ENCODE data around the gene TECPR2. TPM values are rescaled to one million over a fixed set of nuclear protein-coding genes. Genes with fewer than 3 reads are reported as not detected.

The TECPR2 gene
- total RNA-seq, 1 experiment from 2014 or later: 11.2 TPM

DNA sequence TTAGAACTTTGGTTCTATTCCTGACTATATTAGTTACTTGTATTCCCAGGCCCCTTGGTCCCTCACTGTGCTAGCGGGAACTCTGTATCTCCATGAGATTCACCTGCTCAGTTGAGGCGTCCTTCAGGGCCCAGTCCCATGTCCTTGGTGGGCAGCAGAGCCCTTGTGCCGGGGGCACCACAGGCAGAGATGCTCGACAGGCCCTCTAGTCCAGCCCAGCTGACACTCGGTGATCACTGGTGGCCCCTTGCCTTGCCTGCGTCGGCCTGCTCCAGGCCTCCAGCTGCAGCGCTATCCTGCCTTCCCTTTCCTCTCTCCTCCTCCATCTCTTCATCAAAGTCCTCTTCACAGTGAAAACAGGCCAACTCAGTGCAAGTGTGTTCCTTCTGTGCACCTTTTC lies 76.8 kb downstream of the TECPR2 start:
- DNase-seq: no peak
- H3K27me3 ChIP-seq (ENCODE audit: control insufficient read depth, insufficient read depth, low read length): no peaks in the 10 kb centered on the region
- H3K36me3 ChIP-seq (replicated peaks; ENCODE audit: control insufficient read depth, insufficient read depth, low read length): peaks cover 7% of the 10 kb centered on the region
- H3K4me3 ChIP-seq (ENCODE audit: insufficient read depth, low read depth, low read length): no peak overlapping the region

GRCh38 chr14:102440392-102440791 lies 77.7 kb downstream of the TECPR2 start:
- H3K4me3 ChIP-seq (ENCODE audit: insufficient read depth, low read depth, low read length): no peak overlapping the region
- H3K36me3 ChIP-seq (replicated peaks; ENCODE audit: control insufficient read depth, insufficient read depth, low read length): peaks cover 6% of the 10 kb centered on the region
- H3K27me3 ChIP-seq (ENCODE audit: control insufficient read depth, insufficient read depth, low read length): no peaks in the 10 kb centered on the region
- no peak for DNase-seq

DNA sequence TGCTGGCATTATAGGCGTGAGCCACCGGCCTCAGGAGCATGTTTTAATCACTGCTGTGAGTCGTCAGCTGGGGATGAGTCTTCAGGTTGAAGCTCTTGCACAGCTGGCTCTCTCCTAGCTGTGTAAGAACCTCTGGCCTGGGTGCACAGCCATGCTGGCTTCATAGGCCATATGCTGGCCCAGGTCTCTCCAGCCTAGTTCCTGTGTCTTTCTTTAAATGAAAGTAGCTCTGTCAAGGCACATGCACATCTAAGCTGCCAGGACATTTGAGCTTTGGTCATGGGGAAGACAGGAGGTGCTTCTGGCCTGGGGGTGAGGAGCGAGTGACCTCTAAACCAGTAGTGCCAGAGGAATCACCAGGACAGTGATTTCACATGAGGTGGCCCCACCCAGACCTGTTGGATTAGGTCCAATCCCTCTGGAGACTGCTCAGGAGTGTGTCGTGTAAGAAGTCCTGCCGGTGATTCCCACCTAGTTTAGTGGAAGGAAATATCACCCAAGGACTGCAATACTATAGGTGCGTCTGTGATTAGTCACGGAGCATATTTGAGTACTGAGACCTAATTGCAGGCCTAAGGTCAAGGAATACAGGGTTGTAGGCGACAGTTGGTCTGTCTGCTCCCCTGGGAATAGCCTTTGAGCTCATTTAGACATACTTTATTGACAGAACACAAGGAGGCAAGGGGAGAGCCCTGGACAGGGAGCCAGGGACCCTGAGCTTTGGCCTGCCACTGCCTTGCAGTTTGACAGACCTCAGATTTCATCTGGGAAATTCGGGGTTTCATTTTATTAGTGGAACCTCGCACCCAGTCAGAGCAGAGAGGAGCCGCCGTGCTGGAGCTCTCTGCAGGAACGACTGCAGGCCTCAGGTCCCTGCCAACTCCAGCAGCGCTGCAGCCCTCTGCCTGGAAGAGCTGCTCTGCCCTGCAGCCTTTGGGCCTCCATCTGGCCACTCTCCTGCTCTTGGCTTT lies 79.8 kb downstream of the TECPR2 start:
- Histone ChIP-seq H3K27me3 (ENCODE audit: control insufficient read depth, insufficient read depth, low read length) (no peaks in the 10 kb centered on the region), H3K36me3 (replicated peaks; ENCODE audit: control insufficient read depth, insufficient read depth, low read length) (peaks cover 6% of the 10 kb centered on the region), H3K4me3 (ENCODE audit: insufficient read depth, low read depth, low read length) (no peak overlapping the region)
- DNase-seq: no peak

DNA sequence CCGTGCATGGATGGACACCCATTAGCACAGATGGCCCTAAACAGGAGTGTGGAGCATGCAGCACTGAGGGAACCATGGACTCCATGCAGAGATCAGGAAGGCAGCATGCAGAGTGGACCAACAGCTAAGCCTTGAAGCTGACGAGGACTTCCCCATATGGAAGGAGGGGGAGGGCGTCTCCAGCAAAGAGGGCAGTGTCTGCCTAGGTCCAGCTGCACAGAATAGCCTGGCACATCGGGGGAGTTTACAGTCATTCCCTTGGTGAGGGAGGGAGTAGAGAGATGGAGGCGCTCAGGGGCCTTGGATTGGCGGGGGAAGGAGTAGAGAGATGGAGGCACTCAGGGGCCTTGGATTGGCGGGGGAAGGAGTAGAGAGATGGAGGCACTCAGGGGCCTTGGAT lies 82.3 kb downstream of the TECPR2 start:
- Histone ChIP-seq H3K27me3 (ENCODE audit: control insufficient read depth, insufficient read depth, low read length) (no peaks in the 10 kb centered on the region), H3K4me3 (ENCODE audit: insufficient read depth, low read depth, low read length) (no peak overlapping the region), H3K36me3 (replicated peaks; ENCODE audit: control insufficient read depth, insufficient read depth, low read length) (peaks cover 7% of the 10 kb centered on the region)
- DNase-seq: no peak

DNA sequence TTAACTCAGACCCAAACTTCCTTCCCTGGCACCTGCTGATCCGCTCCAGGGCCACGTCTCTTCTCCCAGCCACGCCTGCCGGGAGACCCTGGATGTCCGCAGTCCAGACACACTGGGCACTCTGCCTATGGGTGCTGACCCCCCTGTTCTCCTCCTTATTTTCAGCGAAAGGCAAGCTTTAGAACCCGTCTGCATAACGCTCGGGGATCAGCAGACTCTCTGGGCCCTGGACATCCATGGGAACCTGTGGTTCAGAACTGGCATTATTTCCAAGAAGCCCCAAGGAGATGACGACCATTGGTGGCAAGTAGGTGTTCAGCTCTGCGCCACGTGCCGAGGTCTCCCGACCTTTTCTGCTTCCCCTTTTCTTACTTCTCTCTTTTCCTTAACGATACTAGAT lies 82.9 kb downstream of the TECPR2 start:
- no peaks in the 10 kb centered on the region for H3K27me3 ChIP-seq (ENCODE audit: control insufficient read depth, insufficient read depth, low read length)
- H3K36me3 ChIP-seq (replicated peaks; ENCODE audit: control insufficient read depth, insufficient read depth, low read length): peaks cover 12% of the 10 kb centered on the region

DNA sequence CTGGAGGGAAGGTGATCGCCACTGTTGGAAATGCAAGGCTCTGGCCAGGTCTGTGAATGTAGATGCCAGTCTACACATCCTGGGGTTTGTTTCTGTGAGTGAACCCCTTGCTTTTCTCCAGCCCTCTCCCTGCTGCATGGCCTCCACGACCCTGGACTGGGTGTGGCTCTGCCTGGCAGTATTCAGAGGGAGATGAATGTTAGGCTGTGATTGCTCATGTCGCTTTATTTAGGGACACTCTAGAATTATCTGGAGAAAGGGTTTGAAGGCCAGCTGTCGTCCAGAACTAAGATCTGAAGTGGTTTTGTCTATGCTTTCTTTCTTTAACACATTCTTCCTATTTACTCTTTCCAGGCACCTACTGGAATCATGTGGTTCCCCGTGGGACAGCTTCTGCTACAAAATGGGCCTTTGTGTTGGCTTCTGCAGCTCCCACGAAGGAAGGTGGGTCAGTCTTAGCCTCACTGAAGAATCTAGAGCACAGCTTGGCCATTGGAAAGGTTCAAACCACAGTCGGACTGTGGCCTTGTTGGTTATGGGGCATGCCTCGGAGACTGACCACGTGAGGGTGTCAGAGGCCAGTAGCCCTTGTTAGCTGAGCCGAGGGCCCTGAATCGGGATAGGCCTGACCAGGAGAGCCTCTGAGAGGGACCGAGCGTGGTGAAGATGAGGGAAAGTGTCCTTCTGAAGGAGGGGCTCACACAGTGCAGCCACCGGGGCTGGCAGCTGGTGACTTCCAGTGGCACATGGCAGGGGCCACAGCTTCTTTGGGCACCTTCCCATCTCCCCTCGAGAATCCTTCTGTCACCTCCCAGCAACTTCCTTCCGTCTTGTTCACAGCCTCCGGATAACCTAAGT lies 87.7 kb downstream of the TECPR2 start:
- H3K27me3 ChIP-seq (ENCODE audit: control insufficient read depth, insufficient read depth, low read length): no peaks in the 10 kb centered on the region
- H3K36me3 ChIP-seq (replicated peaks; ENCODE audit: control insufficient read depth, insufficient read depth, low read length): peaks cover 10% of the 10 kb centered on the region
- H3K4me3 ChIP-seq (ENCODE audit: insufficient read depth, low read depth, low read length): no peak overlapping the region
- peak; percentile 12 for DNase-seq

More for the DNA sequence above, 82.9 kb downstream of the TECPR2 start:
- H3K4me3 ChIP-seq (ENCODE audit: insufficient read depth, low read depth, low read length): no peak overlapping the region
- DNase-seq: no peak

DNA sequence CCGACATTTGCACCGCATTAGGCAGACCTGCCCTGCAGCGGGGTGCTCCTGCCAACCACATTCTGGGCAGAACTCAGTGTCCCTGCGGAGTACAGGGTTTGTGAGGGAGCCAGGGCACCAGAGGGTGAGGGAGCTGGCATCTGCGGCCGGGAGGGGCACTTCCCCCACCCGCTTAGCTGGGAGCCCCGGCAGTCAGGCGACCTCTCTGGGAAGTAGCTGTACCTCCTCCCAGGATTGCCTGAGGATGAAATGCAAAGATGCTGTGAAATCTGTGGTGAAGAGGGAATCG lies 88.3 kb downstream of the TECPR2 start:
- no peak for DNase-seq
- Histone ChIP-seq H3K36me3 (replicated peaks; ENCODE audit: control insufficient read depth, insufficient read depth, low read length) (peaks cover 10% of the 10 kb centered on the region), H3K27me3 (ENCODE audit: control insufficient read depth, insufficient read depth, low read length) (no peaks in the 10 kb centered on the region), H3K4me3 (ENCODE audit: insufficient read depth, low read depth, low read length) (no peak overlapping the region)

- Histone ChIP-seq H3K27me3 (ENCODE audit: control insufficient read depth, insufficient read depth, low read length) (no peaks in the 10 kb centered on the region), H3K36me3 (replicated peaks; ENCODE audit: control insufficient read depth, insufficient read depth, low read length) (peaks cover 10% of the 10 kb centered on the region), H3K4me3 (ENCODE audit: insufficient read depth, low read depth, low read length) (no peak overlapping the region)
- no peak for DNase-seq
Measured at GRCh38 chr14:102452302-102452701, 89.6 kb downstream of the TECPR2 start.

DNA sequence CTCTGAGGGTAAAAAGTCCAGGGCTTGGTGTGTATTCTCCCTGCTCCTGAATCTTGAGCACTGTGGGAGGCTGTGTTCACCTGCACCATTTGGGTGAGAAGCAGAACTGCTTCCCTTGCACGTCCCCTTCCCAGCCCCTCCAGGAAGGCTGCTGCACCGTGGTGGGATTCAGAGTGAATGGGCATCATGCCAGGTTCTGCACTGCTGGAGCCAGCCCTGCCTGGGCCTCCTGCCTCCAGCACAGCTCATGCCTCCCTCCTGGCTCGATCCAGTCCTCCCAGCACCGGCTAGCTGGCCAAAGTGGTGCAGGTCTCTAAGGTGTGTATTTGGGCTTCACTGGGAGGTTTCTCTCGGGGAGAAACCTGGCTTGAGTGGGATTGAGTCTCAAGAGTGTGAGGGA lies 92.0 kb downstream of the TECPR2 start:
- H3K4me3 ChIP-seq (ENCODE audit: insufficient read depth, low read depth, low read length): no peak overlapping the region
- H3K27me3 ChIP-seq (ENCODE audit: control insufficient read depth, insufficient read depth, low read length): no peaks in the 10 kb centered on the region
- DNase-seq: no peak
- peaks cover 10% of the 10 kb centered on the region for H3K36me3 ChIP-seq (replicated peaks; ENCODE audit: control insufficient read depth, insufficient read depth, low read length)

DNA sequence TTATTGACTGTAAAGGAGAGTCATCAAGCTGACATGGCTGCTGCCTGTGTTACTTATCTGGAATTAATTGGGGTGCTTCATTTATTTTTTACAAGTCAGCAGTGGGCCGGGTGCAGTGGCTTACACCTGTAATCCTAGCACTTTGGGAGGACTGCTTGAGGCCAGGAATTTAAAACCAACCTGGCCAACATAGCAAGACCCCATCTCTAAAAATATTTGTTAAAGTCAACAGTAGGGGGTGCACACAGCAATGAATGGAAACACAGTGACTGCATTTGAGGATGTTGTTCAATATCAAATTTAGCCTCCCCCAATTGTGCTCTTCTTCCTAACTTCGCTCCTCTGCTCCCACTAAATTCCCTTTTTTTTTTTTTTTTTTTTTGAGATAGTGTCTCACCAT lies 94.8 kb downstream of the TECPR2 start:
- DNase-seq: no peak
- peaks cover 2% of the 10 kb centered on the region for H3K36me3 ChIP-seq (replicated peaks; ENCODE audit: control insufficient read depth, insufficient read depth, low read length)
- H3K4me3 ChIP-seq (ENCODE audit: insufficient read depth, low read depth, low read length): no peak overlapping the region
- H3K27me3 ChIP-seq (ENCODE audit: control insufficient read depth, insufficient read depth, low read length): no peaks in the 10 kb centered on the region

- no peak overlapping the region for H3K4me3 ChIP-seq (ENCODE audit: insufficient read depth, low read depth, low read length)
- DNase-seq: no peak
- H3K27me3 ChIP-seq (ENCODE audit: control insufficient read depth, insufficient read depth, low read length): no peaks in the 10 kb centered on the region
- H3K36me3 ChIP-seq (replicated peaks; ENCODE audit: control insufficient read depth, insufficient read depth, low read length): peaks cover 3% of the 10 kb centered on the region; the same call in 1 of the 2 replicates
Measured at GRCh38 chr14:102461490-102462338, 99.0 kb downstream of the TECPR2 start.

- DNase-seq: no peak
- Histone ChIP-seq H3K27me3 (ENCODE audit: control insufficient read depth, insufficient read depth, low read length) (no peaks in the 10 kb centered on the region), H3K4me3 (ENCODE audit: insufficient read depth, low read depth, low read length) (no peak overlapping the region), H3K36me3 (replicated peaks; ENCODE audit: control insufficient read depth, insufficient read depth, low read length) (peaks cover 3% of the 10 kb centered on the region; the same call in 1 of the 2 replicates)
Measured at GRCh38 chr14:102462391-102462790, 99.7 kb downstream of the TECPR2 start.

DNA sequence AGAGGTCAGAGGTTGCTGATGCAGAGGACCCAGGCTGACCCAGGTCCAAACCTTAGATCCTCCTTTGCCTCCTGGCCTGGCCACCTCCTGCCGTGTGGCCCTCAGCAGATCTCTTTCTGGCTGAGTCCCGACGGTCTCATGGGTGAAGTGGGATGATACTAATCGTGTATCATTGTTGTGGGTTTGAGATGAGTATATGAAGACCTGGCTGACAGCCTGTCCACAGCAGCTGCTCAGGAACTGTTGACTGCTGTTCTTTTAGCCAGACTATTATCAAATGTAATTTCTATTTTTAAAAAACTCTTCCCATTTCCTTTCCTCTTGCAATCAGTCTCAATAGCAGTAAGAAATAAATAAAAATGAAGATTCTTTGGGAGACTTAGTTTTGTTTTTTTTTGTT lies 101.3 kb downstream of the TECPR2 start:
- Histone ChIP-seq H3K4me3 (ENCODE audit: insufficient read depth, low read depth, low read length) (no peak overlapping the region), H3K36me3 (replicated peaks; ENCODE audit: control insufficient read depth, insufficient read depth, low read length) (peaks cover 3% of the 10 kb centered on the region; the same call in 1 of the 2 replicates), H3K27me3 (ENCODE audit: control insufficient read depth, insufficient read depth, low read length) (no peaks in the 10 kb centered on the region)
- DNase-seq: no peak

DNA sequence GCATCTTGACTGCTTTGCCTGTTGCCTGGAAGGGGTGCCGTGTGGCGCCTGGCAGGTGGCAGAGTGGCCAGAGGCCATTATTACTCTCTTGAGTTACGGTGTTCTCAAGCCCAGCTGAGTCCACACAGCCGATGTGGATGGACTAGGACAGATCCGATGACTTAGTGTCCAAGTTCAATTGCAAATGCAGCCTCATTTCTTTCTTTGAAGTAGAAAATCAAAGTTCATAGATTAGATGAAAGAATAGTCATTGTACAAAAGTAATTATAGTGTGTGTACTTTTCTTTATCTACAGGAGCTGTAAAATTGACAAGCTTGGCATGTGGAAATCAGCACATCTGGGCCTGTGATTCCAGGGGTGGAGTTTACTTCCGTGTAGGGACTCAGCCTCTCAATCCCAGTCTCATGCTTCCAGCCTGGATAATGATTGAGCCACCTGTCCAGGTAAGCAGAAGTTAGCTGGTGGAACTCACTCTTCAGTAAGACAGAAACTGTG lies 102.2 kb downstream of the TECPR2 start:
- Histone ChIP-seq H3K27me3 (ENCODE audit: control insufficient read depth, insufficient read depth, low read length) (no peaks in the 10 kb centered on the region), H3K36me3 (replicated peaks; ENCODE audit: control insufficient read depth, insufficient read depth, low read length) (peaks cover 2% of the 10 kb centered on the region; the same call in 1 of the 2 replicates), H3K4me3 (ENCODE audit: insufficient read depth, low read depth, low read length) (no peak overlapping the region)
- DNase-seq: no peak

All from H7 (cell line).